HG03378 (cell line): ENCODE measurements around the gene DVL2.
"Not testable (repeated sequence)": the region's sequence is repeated elsewhere in the genome, so short reads cannot be mapped to it uniquely, and the experiment has no call there.

Source experiments
- ATAC-seq: cut with Tn5 transposase; IDR thresholded peaks from one replicate; pipeline ENCODE4 v1.9.1; 2021; ENCODE audit warnings: mild to moderate bottlenecking, moderate library complexity; ENCODE audit not compliant: unreplicated experiment

Gene DVL2

GRCh38 chr17:7256766-7257456 is 22.6 kb upstream of the DVL2 start:
- ATAC-seq: no peak

DNA sequence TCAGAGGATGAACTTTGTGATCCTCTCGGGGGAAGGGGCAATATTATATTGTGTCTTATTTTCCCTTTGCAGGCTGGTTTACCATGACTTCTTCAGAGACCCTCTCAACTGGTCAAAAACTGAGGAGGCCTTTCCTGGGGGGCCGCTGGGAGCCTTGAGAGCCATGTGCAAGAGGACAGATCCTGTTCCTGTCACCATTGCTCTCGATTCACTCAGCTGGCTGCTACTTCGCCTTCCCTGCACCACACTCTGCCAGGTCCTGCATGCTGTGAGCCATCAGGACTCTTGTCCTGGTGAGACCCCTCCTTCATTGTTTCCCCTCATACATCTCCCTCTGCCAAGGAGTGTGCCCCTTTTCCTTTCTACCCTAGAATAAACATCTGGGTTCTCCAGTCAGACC is 20.2 kb upstream of the DVL2 start:
- no peak for ATAC-seq

- no peak for ATAC-seq
Measured at GRCh38 chr17:7253082-7253481, 18.8 kb upstream of the DVL2 start.

DNA sequence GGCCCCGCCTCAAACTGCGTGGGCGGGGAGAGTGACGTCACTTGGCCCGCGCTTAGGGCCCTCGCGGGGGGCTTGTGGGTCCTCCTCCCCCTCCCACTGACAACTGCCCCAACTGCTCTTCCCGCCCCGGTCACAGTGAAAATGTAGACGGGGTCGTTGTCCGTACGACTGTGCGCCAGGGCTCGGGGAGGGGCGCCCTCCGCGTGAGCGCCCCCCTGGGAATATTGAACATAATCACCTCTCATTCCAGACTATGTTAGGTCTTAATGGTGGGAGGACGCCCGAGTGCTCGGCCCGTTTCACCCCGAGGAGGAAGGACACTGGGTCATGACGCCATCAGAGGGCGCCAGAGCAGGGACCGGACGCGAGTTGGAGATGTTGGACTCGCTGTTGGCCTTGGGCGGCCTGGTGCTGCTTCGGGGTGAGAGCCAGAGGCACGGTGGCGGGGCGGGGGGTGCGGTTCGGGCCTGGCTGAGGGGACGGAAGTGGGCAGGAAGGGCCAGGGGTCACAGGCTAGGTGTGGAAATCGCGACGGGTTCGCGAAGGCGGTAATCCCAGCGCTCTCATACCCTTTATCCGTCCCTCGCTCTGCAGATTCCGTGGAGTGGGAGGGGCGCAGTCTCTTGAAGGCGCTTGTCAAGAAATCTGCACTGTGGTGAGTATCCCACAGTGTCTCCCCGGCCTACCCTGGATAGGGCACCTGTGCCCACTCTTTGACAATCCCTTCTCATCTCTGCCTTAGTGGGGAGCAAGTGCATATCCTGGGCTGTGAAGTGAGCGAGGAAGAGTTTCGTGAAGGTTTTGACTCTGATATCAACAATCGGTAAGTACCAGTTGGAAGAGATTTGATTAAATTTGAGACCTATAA is 18.1 kb upstream of the DVL2 start, which contains the start of gene ELP5:
ELP5 (plus strand) TSS at position 40 of the 868 bp plus-strand sequence; CDS start at position 376, 336 bp downstream.
- peak; percentile 44 for ATAC-seq

DNA sequence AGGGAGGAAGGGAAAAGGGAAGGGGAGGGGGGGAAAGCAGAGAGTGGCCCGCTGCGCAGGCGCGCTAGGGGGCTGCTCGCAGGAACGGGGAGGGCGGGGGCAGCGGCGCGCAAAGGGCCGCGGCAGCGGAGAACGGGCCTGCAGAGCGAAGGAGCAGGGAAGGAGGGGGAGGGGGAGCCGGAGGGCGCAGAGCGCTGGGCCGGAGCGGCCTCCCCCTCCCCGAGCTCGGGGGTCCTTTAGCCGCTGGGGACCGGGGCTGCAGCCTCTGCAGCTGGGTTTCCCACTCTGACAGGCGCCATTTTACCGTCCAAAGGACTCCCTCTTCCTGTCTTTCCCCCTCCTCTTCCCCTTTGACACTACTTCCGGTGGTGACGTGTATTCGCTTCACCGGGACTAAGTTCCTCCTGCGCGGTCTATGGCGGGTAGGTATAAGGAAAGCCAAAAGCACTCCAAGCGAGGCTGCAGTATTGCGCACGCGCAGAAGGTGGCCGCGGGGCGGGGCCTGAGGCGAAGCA is 17.4 kb upstream of the DVL2 start, which contains the start of gene CTDNEP1:
CTDNEP1 (minus strand) TSS at position 74 of the 515 bp plus-strand sequence. CDS start 438 bp downstream, outside the sequence.
- ATAC-seq: peak; percentile 80

DNA sequence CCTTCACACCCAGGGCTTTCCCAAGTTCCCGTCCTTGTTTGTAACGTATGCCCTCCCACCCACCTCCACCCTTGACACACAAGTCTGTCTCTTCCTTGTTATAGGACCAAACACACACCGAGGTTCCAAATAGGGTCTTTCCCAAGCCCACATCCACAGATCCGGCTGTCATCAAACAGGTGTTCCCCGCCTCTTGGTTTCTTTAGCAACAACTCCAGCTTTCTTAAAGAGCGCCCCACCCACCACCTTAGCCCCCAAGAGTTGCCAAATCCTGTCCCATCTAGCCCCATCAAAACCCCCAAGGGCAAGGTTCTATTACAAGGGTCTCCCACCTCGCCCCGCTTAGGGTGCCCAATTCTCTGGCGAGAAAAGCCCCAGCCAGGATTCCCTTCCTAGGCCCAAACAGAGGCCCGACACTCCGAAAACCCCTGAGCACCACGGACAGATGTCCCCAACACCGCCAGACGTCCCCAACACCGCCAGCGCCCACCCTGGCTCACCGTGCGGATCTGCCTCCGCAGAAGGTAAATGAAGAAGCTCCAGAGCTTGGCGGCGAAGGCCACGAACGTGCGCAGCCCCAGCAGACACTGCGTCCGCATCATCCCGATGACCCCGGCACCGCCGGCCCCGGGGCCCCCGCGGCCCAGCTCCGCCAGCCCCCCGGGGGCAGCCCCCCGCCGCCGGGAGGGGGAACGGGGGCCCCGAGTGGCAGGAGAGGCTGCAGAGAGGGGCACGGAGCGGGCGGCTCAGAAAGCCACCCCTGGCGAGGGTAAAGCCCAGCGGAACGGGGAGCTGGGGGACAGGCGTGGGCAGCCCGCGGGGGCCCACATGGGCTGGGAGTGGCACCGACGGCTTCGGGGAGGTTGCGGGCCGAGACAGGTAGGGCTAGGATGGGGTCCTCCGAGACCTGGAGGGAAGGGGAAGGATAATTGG is 16.6 kb upstream of the DVL2 start:
- ATAC-seq: no peak

GRCh38 chr17:7249830-7250229 is 15.5 kb upstream of the DVL2 start:
- ATAC-seq: no peak

GRCh38 chr17:7249214-7249613 is 14.9 kb upstream of the DVL2 start:
- ATAC-seq: no peak

DNA sequence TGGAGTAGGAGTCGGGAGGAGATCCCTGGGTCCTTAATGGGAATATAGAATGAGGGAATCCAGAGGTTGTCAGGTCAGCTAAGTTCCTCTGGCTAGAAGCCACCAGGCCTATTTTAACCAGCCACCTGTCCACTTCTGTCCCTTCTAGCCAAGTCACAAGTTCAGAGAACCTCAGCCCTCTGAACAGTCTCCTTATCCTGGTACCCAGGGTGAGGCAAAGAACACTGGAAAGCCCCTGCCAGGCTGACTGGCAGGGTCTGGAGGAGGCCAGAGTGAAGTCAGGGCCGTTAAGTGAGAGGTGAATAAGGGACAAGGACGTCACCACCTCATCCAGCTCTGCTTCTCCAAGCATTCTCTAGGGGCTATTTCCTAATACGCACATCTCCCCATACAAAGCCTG is 14.5 kb upstream of the DVL2 start:
- ATAC-seq: no peak

- ATAC-seq: no peak
Measured at GRCh38 chr17:7246779-7247178, 12.5 kb upstream of the DVL2 start.

GRCh38 chr17:7243838-7244237 is 9.5 kb upstream of the DVL2 start:
- not testable (repeated sequence) for ATAC-seq

DNA sequence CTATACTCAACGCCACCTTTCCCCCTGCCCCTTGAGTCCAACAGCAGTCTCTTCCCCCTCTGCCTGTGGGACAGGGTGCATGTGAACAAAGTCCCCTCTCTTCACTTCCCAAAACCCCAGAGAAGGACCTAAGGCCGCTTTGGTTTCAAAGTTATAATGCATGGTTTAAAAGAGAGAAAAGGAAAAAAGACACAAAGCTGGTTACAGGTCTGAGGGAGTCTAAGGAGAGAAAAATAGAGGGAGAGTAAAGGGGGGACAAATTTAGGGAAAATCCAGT is 9.1 kb upstream of the DVL2 start:
- no peak for ATAC-seq

GRCh38 chr17:7242717-7243452 is 8.6 kb upstream of the DVL2 start:
- ATAC-seq: peak; percentile 39

- peak; percentile 29 for ATAC-seq
Measured at GRCh38 chr17:7241783-7242716, 7.7 kb upstream of the DVL2 start, which contains the start of gene GABARAP. GABARAP (minus strand) TSS chr17:7242449; CDS start chr17:7242330, 119 bp downstream.

- ATAC-seq: no peak
Measured at GRCh38 chr17:7241090-7241733, 6.9 kb upstream of the DVL2 start.

DNA sequence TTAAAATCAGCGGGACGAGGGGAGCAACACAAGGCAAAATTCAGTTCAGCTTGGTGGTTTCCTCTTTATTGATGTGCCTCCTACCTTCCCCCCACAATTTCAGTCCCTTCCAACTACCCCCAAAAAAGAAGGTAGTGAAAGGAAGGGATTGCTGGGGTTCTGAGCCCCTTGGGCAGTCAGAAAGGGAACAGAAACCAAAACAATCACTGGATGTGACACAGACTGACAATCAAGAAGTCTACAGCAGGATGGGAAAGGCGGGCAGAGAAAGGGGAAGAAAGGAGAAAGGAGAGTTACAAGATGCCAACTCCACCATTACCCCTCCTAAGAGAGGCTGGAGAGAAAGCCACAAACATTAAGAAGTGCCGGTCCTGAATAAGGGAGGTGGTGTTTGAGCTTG is 6.1 kb upstream of the DVL2 start:
- no peak for ATAC-seq

DNA sequence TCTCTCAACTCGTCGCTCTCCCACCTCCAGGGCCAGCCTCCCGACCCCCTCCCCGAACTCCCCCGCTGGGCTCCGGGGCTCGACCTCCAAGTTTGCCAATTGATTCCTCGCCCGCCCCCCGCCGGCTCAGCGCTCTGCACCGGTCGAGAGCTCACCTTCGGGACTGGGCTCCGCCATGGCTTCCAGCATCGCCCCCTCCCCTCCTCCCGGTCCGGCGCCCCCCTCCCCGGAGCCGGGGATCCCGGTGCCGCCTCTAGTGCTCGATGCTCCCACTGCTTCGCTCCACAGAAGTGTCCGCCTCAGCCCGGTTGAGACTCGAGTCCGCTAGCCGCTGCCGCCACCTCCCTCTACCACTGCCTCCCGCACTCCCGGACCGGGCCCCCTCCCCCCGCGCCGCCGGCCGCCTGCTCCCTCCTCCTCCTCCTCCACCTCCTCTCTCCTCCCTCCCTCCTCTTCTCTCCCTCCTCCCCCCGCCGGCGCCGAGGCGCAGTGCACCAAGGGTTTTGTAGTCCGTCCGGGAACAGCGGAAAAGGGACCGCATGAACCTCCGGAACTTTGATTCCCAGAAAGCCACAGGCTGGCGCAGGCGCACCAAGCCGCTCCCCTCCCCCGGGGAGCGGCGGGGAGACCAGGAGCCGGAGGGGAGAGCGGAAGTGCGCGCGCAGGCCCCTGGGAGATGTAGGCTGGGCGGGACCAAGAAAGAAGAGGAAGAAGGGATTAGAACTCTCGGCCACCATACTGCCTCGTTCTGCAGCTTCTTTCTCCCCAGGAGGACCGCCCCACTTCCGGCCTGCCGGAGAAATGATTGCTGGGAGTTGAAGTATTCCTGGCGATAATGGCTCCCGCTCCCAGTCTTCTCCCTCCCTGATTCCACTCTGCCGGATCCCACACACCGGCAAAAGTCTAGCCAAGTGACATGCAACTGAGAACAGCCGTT is 5.0 kb upstream of the DVL2 start, which contains the start of gene PHF23:
PHF23 (minus strand) TSS at position 367 of the 937 bp plus-strand sequence; CDS start at position 189, 178 bp downstream.
- ATAC-seq: peak; percentile 42
